GM21576 (cell line): Measurements from ENCODE around the gene RSRC2.

ENCODE experiments used
- ATAC-seq: cut with Tn5 transposase; IDR thresholded peaks from one replicate; pipeline ENCODE4 v1.9.1; 2021; ENCODE audit warnings: mild to moderate bottlenecking, moderate library complexity; ENCODE audit not compliant: unreplicated experiment

Gene RSRC2

GRCh38 chr12:122454250-122454721, 72.5 kb downstream of the RSRC2 start:
- ATAC-seq, result no peak
